HL-60/S4 treated with retinoic acid at 250 ng/mL for 4 days and 3 days (cell line): ENCODE measurements around the gene FECH.
"Not testable (repeated sequence)": the region's sequence is repeated elsewhere in the genome, so short reads cannot be mapped to it uniquely, and the experiment has no call there.

Experiments used
- in situ Hi-C: fragments of 300-500 bp; cut with MboI; formaldehyde crosslinking; loops from 2 replicates; pipeline ENCODE4 v1.7.0; 2022; ENCODE audit warnings: low sequenced_read_pairs

FECH gene

DNA sequence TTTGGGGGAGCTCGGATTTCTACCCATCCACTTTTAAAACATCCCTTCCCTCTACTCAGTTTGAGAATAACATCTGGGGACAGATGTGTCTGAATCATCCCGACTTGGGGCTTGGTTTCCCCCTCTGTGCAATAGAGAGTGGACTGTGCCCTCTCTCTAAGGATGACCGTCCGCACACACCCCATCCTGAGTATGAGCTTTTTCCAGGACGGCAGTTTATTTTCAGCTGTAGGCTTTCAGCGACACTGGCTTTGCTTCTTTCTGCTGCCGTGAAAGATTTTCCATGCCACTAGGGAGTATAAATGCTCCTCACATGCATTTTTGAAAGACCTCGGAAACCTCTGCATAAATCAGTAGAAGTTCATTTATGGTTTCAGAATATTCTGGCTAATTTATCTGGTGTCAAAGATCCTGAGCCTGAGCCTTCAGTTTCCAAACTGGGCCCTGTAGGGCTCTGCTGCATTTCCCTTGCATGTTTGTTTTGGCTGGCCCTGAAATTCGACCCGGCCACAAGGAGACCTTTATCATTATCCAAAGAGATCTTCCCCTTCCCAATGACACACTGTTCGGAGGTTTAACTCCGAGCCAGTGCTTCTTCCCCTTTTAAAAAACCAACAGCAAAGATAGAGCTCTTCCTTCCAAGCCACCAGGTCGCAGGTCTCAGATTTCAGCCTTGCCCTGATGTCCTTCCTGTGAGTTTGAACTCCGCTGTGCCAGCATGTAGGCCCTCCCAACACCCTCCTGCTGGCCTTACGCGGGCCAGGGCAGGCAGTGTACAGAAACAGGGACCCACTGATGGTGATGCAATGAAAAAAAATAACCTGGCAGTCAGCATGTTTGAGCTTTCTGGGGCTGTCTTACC, 53.3 kb downstream of the FECH start:
- in situ Hi-C loops, result no loop called here

DNA sequence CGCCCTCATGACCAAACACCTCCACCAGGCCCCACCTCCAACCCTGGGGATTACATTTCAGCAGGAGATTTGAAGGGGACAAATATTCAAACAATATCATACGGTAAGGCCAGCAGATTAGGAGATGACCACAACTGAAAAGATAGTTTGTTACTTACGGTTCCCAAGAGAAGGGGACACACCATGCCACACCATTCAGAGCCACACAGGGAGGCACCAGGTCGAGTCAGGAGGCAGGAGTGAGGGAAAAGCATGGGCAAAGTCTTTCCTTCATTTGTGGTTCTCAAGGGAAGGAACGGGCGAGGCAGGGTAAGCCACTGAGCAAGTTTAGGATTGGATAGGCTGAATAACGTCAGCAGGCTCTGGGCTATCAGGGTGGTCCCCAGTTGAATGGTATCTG, 57.4 kb downstream of the FECH start:
- in situ Hi-C loops, result no loop called here

- in situ Hi-C loops, result no loop called here
Observed at GRCh38 chr18:57527556-57528229, 58.8 kb downstream of the FECH start.

DNA sequence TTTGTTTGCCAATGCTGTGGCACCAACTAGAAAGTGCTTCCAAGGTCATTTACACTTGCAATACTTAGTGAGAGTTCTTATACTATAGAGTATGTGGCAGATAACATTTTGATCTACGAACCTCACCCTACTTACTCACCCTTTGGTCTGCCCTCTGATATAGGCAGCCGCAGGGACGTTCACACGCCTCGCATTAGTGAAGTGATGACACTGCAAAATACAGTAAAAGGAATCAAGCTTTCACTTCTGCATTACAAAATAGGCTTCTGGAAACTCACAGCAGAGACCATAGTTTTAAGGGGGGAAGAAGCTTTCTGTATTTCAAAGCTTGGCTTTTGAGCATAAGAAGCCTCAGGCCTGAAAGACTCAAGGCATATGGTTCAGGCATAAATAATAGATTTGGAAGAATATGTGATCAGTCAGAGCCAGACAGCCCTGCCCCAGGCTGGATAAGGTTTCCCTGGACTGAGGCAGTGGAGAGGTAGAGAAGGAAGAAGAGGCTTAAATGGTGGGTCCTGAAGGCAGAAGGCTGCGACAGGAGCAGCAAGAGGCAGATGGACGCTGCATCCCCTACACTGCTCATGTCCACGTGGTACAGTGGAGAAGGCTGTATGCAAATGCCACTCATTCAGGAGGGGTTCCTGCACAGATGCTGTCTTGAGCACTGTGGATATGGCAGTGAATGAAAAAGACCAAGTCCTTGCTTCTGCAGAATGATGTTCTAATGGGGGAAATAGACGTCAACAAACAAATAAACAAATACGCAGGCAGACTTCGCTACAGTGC, 63.1 kb downstream of the FECH start:
- in situ Hi-C loops, result no loop called here

GRCh38 chr18:57522348-57522747, 64.2 kb downstream of the FECH start:
- in situ Hi-C loops, result not testable (repeated sequence)

GRCh38 chr18:57519668-57520424, 66.7 kb downstream of the FECH start:
- in situ Hi-C loops, result no loop called here

DNA sequence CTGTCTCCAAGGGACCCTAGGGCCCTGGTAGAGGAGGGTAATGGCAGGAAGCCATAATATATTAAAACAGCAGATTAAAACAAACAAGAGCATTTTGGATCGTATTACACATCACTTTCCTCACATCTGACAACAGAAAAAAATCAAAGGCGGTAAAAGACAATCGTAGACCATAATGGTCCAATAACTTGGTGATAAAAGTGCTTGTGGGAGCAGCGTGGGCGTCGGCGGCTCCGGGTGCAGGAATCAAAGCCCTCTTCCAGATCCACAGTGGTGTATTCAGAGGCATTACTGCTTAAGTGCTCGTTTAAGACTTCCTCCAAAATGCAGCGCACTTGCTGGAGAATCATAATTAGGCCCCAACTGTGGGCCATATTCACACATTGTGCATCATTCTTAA, 68.0 kb downstream of the FECH start:
- in situ Hi-C loops, result no loop called here

DNA sequence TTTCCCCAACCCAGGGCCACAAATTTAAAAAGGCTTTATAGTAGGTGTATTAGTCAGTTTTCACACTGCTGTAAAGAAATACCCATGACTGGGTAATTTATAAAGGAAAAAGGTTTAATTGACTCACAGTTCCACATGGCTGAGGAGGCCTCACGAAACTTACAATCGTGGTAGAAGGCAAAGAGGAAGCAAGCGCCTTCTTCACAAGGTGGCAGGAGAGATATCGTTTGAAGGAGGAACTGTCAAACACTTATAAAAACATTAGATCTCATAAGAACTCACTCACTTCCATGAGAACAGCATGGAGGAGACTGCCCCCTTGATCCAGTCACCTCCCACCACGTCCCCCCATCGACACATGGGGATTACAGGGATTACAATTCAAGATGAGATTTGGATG, 70.4 kb downstream of the FECH start:
- in situ Hi-C loops, result no loop called here

DNA sequence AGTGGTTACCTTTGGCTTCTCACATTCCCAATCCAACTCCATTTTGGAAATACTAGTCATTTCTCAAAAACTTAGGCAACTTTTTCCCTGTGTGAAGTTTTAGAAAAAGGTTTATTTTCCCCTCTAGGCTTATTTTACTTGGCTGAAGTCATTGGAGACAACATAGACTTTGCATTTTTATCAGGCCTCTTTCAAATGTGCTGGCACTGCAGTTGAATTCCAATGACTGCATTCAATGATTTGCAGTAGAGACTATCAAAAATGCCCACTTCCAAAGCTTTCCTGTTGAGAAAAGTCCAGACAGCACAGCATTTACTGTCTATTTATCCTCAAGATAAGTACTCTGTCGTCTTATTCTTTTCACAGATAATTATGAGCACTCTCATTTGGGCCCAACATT, 81.3 kb downstream of the FECH start:
- in situ Hi-C loops, result no loop called here

- in situ Hi-C loops, result no loop called here
Observed at GRCh38 chr18:57502624-57503023, 83.9 kb downstream of the FECH start.

- in situ Hi-C loops, result no loop called here
Observed at GRCh38 chr18:57498682-57499256, 87.7 kb downstream of the FECH start.
